ENCODE measurements around the gene C4orf50.

C4orf50 gene

DNA sequence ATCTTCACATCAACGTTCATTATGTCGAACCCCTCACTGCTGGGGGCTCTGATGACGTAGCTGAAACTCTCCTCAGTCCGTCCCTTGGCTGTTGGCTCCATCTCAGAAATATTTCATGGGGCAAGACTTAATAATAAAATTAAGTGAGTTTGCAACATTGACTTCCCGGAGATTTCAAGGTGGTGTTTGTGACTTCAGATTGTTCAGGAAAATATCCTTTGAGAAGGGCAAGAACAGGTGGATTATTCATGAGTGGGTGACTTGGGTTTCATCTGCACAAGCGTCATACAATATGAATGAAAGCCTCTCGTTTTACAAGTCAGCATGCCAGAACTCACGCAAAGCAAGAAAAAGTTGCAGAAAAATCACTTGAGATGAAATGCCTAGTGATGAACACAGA is at the start of gene C4orf50:
Gene C4orf50, minus strand, starts transcription at position 101 of the 400 bp plus-strand sequence.
- no peak for DNase-seq (ENCODE audit: low read depth, low spot score)

DNA sequence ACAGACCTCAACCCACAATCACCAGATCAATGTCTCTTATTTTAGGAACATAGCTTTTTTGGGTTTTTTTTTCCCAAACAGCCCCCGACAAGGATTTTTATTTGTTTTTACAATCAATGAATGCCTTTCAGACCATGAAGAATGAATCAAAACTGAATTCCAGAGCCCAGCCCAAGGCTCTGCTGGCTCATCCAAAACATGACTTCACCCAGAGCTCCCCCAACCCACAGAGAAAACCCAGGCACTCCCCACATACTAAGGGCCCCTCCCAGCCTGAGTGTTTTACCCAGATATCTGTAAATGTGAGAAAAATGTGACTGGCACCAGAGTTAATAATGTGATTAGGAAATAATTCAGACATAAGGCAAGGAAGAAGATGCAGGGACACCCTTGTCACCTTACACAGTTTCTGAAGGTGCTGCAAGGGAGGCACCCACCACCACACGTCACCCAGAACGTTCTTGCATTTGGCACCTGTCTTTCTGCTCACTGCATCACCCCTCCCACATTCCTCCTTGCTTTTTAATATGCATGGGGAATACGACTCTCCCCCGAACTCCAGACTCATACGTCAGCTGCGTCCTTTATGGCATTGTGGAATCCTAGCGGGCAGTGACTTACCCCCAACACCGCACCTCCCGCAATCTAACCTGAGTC is 47.8 kb upstream of the C4orf50 start:
- no peak for DNase-seq (ENCODE audit: low read depth, low spot score)

DNA sequence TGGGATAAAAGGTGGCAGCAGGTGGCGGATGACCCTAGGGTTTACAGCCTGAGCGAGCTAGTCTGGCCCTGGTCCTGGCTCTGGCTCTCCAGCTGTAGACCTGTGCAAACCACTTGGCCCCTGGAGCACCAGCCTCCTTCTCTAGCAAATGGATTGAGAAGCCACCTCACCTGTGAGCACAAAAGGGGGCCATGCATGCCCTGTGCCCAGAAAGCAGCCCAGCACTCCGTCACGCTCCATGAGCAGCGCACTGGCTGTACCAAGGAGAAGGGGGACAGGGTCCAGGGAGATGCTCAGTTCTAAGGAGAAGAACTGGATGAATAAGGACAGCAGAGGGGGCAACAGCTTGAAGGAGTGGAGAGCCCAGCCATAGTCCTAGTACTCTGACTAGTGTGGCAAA is 46.9 kb upstream of the C4orf50 start:
- DNase-seq (ENCODE audit: low read depth, low spot score), result no peak

DNA sequence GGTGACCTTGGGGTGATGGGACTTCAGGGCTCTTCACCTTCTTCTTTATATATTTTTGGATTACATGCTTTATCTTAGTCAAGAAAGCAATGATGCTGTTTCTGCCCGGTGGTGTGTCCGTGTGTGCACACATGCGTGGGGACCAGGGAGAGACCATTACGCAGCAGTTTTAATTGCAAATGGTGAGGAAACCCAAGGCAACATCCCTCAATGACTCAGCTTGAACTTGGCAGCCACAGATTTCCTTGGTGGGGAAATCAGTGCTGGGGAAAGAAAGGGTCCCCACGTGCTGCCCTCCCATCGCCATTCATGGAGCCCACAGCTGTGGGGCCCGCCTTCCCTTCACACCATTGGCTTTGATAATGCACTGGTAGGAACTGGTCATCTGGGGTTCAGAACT is 46.2 kb upstream of the C4orf50 start:
- no peak for DNase-seq (ENCODE audit: low read depth, low spot score)

DNA sequence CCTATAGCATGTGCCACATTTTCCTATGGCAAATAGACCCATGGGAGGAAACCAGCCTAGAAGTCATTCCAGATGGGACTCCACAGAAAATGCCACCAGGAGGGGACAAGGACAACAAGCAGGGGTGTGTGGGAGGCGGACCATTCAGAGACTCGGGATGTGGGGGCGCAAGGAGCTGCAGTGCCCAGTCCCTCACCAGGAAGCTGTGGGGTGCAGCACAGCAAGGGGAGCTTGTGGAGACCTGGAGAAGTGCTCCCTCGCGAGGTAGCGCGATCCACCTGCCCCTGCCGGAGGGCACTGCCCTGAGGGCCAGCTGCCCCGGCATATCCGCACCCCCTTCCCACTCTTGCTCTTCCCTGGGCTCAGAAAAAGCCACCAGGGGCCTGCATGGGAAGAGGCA is 45.5 kb upstream of the C4orf50 start:
- no peak for DNase-seq (ENCODE audit: low read depth, low spot score)

DNA sequence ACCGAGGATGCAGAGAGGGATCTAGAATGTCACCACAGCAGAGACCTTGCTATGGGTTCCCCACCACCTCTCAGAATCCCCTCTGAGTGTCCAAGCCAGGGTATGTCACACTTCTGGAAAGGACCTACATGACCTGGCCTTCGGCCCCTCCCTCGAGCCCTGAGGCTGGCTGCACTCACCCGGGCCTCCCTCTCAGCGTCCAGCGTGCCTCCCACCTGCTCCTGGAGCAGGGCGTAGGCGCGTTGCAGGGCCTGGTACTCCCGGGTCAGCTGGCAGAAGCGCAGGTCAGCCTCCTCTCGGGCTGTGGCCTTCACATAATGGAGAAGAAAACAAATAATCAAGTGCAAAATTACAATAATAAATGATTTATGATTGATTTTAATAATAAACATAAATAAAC is 43.9 kb upstream of the C4orf50 start:
- DNase-seq (ENCODE audit: low read depth, low spot score), result no peak

DNA sequence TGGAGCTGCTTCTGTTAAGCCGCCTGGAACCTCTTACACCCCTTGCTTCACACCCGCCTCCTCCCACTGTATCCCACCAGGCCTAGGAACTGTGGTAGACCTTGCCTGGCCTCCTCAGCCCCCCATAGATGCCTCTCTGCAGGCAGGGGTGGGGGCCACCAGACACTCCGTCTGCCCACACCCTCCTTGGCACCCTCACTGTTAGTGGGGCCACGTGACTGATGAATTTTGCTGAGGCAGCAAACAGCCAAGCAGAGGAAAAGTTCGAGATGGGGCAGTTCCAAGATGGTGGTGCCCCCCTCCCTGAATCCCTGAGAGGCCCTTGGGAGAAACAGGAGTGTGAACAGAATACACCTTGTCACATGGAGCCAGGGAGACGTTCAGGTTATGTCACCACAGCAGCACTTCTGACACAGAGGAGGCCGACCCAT is 41.2 kb upstream of the C4orf50 start:
- DNase-seq (ENCODE audit: low read depth, low spot score), result no peak

DNA sequence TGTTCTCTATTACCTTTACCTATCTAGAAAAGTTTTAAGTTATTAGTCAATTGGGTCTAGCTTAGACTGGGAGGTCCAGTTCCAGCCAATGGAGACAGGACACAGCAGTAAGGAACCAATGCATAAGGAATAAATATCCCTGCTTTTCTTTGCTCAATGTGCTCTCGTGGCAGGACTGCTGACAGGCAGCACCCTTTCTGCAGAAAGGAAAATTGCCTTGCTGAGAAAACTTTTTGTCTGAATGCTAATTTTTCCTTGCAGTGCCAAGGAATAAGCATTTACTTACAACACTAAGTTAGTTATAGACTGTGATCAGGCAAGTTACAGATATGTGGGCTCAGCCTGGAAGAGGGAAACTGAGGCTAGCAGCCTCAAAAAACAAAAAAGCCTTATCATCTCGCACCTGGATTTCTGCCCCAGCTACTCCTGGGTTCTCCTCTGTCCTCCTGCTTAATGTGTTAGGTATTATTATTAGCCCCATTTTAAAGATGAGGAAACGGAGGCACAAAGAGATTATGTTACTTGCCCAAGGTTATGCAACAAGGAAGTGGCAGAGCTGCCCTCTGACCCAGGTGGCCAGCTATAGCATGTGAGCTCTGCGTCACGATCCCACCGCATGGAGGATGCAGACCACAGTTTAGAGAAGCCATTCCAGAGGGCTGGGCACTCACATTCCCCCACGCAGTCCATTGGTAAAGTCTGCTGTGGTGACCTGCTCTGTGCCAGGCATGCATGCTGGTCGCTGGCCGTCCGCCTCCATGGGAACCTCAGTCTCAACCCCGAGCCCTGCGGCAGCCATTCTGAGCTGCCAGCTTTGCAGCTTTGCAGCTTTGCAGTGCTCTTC is 40.5 kb upstream of the C4orf50 start:
- DNase-seq (ENCODE audit: low read depth, low spot score), result no peak

DNA sequence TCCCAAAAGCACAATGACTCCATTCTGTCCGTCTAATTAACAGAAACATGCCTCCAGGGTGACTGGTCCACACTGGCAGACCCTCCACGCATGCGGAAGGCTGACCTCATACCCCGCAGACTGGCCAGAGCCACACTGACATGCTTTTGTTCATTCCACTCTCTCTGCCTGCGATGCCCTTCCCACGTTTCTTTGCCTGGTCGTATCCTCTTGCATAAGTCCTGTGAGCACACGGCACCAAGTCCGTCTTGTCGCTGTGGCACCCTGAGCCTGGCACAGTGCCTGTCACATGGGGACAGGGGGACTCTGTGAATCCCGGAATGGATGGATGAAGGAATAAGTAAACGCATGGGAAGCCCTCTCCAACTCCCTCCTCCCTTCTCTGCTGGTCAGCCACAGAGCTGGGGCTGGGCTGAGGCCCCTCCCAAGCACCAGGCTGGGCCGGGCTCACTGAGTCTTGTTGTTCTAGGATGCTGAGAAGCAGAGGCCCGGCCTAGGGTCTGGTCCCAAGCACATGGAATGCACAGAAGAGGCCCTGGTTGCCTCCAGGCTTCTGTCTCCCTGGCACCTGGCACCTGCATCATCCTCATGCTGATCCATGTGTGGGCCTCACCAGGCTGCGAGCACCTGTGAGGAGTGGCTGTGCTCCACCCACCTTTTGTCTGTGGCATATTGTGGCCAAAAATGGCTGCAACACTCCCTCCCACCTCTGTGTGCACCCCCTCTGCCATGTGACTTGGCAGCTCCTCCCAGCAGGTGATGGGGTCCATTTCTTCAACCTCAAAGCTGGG is 38.9 kb upstream of the C4orf50 start:
- DNase-seq (ENCODE audit: low read depth, low spot score), result no peak

DNA sequence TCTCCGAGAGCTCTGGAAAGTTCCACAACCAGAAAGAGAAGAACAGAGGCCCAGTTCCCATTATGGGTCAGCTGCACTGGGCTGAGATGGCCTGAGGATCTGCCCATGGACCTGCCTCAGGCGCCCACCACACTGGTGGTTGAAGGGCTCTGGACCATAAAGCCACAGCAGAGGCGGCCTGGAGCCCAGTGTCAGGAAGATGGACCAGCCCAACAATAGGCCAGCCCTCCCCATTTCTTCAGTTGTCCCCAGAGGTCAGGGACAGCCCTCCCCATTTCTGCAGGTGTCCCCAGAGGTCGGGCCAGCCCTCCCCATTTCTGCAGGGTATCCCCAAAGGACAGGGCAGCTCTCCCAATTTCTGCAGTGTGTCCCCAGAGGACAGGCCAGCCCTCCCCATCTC is 37.2 kb upstream of the C4orf50 start:
- no peak for DNase-seq (ENCODE audit: low read depth, low spot score)

DNA sequence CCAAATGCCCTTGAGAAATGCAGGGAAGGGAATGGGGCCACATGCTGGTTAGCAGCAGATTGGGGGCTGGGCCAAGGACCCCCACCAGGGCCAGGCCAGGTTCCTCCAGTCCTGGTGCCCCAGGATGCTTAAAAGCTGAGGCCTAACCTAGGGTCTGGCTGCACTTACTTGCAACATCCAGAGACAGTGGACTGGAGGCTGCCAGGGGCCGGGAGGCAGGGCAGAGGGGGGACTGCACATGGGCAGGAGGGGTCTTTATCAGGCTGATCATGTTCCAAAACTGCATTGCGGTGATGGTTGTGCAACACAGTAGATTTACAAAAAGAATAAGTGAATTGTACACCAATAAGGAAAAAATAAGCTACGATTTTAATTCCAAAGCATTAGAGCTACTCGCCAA is 36.8 kb upstream of the C4orf50 start:
- no peak for DNase-seq (ENCODE audit: low read depth, low spot score)

DNA sequence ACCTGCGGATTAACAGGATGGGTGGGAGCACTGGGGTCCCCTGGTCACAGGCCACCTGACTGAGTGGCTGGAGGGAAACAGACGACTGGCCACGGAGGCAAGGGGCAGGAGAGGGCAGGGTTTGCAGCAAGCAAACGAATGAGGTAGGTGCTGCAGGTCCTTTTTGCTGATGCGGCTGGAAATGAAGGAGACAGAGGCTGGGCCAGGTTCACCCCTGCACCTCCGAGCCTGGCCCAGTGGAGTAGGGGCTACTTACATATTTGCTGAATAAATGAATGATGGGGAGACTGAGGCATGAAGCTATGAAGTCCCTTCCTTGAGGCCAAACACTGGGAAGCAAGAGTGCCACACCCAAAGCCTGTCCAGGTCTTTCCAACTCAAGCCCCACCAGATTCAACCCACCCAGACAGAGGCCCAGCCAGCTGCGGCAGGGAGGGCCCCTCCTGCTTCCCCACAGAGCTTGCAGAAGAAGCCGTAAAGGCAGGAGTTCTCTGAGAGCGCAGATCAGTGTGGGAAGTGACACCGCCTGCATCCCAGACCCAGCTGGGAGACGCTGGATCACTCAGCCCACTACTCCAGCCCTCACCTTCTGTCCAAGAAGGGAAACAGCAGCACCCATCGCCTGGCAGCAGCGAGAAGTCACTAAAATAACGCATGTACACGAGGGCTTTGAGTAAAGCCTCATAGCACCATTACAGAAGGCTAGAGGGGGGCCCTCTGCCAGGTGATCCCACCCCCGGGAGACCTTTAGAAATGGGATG is 36.1 kb upstream of the C4orf50 start:
- DNase-seq (ENCODE audit: low read depth, low spot score), result no peak

DNA sequence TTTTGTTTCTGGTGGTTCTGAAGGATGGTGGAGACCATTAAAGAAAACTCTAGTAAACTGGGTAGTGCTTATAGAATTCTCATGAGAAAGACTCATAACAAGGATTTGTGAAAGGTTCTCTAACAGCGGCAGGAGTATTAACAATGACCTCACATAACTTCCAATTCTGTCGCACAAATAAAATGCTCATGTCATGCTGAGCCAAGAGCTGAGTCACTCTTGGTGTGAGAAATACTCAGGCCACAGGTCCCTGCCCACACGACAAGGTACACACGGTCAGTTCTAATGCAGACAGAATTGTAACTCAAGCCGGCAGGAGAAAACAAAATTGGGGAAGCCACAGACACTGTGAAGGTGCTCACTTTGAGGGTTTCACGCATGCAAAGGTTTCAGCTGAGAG is 34.4 kb upstream of the C4orf50 start:
- no peak for DNase-seq (ENCODE audit: low read depth, low spot score)

DNA sequence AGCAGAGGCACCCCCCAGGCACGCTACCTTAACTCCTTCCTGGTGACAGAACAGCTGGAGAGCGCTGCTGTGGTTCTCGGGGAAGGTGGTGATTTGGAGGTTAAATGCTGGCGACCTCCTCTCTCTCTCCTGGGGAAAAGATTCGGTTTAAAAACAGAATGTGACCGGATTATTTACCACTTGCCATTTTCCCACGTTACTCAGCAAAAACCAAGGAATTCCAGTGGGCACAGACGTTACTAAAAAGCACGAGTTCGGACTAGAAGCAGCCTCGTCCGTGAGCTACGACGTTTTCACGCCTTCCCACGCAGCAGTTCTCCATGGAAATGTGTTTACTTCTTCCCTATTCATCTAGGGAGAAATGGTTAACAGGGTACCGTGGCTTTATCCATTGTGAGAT is 32.3 kb upstream of the C4orf50 start:
- no peak for DNase-seq (ENCODE audit: low read depth, low spot score)

DNA sequence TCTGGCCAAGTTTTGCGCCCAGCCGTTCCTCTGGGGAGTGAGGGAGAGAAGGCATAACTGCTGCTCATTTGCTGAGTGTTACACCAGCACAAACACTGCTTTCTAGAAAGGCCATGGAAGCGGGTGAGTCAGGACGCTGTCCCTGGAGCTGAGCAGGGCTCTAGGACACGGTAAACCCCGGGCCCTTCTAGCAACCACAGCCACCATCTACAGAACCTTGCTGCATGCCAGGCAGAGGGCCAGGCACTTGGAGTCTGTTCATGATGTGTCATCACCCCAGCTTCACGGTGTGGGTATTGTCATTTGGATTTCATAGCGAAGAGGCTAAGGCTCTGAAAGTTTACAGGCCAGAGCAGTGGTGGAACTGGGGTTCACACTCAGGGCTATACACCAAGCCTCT is 31.8 kb upstream of the C4orf50 start:
- DNase-seq (ENCODE audit: low read depth, low spot score), result no peak

DNA sequence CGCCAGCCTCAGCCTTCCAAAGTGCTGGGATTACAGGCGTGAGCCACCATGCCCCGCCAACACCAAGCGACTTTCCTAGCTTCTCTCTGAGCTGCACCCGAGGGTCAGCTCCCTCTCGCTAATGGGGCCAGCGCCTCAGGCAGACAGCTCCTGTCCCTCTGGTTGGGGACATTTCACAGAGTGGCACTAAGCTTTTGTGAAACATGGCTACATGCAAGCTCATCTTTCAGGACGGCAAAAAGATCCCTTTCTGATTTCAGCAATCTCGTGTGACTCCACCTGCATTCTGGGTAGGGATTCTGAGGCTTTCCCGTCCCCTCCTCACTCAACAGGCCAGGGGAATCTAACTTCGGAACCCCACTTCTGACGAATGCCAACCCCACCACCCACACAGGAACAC is 31.0 kb upstream of the C4orf50 start:
- no peak for DNase-seq (ENCODE audit: low read depth, low spot score)

DNA sequence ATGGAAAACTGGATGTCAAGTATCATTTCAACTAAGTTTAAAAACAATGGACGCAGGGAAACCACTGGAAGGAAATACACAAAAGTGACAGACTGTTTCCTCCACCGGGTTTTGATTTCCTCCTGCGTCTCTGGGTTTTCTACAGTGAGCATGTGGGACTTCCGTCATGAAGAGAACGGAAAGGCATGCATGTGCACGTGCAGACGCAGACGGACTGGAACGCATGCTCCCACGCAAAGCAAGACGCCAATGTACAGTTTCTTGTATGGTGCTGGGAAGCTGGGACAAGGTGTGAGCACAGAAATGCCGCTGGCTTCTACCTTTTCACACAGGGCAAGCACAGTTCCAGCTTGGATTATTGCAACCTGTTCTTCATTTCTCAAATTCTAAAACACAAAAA is 30.3 kb upstream of the C4orf50 start:
- DNase-seq (ENCODE audit: low read depth, low spot score), result no peak

DNA sequence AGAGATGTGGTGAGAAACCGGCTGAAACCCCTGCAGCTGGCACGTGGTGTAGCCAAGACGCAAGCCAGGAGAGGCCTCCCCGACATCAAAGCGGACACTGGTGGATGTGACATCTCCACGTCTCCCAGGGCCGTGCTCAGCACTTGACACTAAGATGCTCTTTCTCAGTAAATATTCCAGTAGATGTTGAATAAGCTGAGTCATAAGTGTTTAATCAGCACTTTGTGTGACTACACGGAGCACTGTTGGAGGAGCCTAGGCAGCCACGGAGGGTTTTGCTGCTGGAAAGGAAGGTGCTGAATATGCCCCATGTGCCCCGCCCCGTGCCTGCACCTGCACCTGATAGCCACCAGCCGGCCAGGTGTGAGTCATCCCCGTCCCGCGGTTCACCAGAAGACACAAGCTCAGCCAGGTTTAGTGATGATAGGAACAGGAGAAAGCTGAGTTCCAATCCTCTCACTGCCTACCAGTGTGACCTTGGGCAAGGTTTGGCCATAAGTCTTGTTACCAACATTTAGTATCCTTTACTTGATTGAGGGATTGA is 29.0 kb upstream of the C4orf50 start:
- DNase-seq (ENCODE audit: low read depth, low spot score), result no peak

DNA sequence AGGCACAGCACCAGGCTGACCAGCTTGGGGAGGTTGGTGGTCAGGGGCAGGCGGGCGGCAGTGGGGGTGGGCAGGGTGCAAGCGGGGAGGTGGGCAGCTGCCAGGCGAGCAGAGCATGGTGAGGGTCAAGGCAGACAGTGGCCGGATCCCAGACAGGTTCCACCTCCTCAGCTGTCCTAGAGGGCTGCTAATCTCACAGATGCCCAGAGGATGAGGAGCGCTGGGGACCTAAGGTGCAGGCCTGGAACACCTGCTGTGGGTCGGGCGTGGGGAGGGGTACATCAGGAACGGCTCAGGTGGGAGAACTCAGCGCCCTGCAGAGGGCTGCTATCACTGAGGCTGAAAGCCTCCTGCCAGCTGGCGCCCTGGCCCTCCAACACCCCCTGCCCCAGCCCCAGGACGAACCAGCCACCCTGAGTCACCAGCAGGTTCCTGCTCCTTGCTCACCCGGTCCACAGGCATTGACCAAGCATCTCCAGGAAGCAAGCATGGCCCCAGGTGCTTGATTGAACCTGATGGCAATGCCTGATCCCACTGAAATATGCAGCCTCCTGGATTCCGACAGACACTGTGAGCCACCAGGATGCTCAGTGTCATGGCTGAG is 28.4 kb upstream of the C4orf50 start:
- DNase-seq (ENCODE audit: low read depth, low spot score), result no peak

DNA sequence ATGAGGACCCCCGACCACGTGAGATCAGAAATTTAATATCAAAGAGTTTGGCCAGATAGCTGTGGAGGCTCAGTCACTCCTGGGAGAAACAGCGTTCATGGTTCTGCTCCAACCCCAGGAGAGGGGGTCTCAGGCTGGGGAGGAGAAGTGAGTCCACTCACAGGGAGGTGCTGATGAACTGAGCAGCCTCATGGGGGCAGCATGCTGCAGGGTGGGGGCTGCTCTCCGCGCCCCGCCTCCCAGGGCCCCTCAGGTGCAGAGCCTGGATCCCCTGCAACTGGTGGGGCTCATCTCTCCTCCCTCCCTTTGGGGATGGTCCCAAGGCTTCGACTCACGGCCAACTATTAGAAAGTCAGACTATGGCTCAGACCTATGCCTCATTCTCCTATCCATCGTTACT is 26.6 kb upstream of the C4orf50 start:
- DNase-seq (ENCODE audit: low read depth, low spot score), result no peak

DNA sequence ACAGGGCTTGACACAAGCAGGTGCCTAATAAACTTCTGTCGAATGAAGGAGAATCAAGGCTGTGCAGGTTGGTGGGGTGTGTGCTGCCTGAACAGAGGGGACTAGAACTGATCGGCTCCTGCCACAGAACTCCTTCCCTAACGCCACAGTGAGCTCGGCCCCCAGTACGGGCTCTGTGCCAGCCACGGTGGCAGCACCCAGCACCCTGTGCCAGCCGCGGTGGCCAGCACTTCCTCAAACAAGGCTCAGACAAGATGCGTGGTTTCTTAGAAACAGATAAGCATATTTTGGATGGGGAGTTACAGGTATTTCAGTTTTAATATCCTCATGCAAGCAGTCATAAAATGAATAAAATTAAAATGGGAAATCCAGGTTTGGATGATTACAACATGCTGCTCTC is 26.0 kb upstream of the C4orf50 start:
- DNase-seq (ENCODE audit: low read depth, low spot score), result no peak
